ENCODE data around the gene NOVA2.

NOVA2 gene

GRCh38 chr19:45886427-45887199 is 87.1 kb downstream of the NOVA2 start:
- Histone ChIP-seq H3K27me3 (ENCODE audit: control insufficient read depth in 5 of 5, insufficient read depth in 4 of 5, low read length in 5 of 5) (no peaks in the 10 kb centered on the region), H3K4me3 (ENCODE audit: low read depth in 1 of 5, low read length in 5 of 5) (peak overlapping the region; percentile 76 to 93 (median 86)), H3K27ac (ENCODE audit: low read depth, low read length) (peak overlapping the region; percentile 92), H3K36me3 (ENCODE audit: control insufficient read depth in 5 of 5, insufficient read depth in 5 of 5, low read length in 5 of 5) (peaks cover 0 to 15% (median 3%) of the 10 kb centered on the region in 5 donors), H3K9me3 (ENCODE audit: control insufficient read depth in 5 of 5, low read length in 5 of 5) (no peaks in the 10 kb centered on the region), H3K4me1 (ENCODE audit: control insufficient read depth in 5 of 5, insufficient read depth in 5 of 5, low read length in 5 of 5) (peaks cover 3 to 44% (median 42%) of the 10 kb centered on the region in 5 donors), H3K9ac (ENCODE audit: low read length in 5 of 5) (peak overlapping the region; percentile 87 to 98 (median 93))

- no peaks in the 10 kb centered on the region for H3K27me3 ChIP-seq (ENCODE audit: control insufficient read depth in 5 of 5, insufficient read depth in 4 of 5, low read length in 5 of 5)
- peak within 1 kb of the TSS; percentile 76 to 93 (median 86) for H3K4me3 ChIP-seq (ENCODE audit: low read depth in 1 of 5, low read length in 5 of 5)
- H3K9me3 ChIP-seq (ENCODE audit: control insufficient read depth in 5 of 5, low read length in 5 of 5) = no peaks in the 10 kb centered on the region
- peak within 1 kb of the TSS; percentile 87 to 98 (median 93) for H3K9ac ChIP-seq (ENCODE audit: low read length in 5 of 5)
- peaks cover 0 to 15% (median 3%) of the 10 kb centered on the region in 5 donors for H3K36me3 ChIP-seq (ENCODE audit: control insufficient read depth in 5 of 5, insufficient read depth in 5 of 5, low read length in 5 of 5)
- peak within 1 kb of the TSS; percentile 92 for H3K27ac ChIP-seq (ENCODE audit: low read depth, low read length)
- peaks cover 3 to 44% (median 42%) of the 10 kb centered on the region in 5 donors for H3K4me1 ChIP-seq (ENCODE audit: control insufficient read depth in 5 of 5, insufficient read depth in 5 of 5, low read length in 5 of 5)
Measured at GRCh38 chr19:45885556-45886426, 87.9 kb downstream of the NOVA2 start, which contains the start of gene IRF2BP1. Gene IRF2BP1 (minus strand): TSS chr19:45886141. CDS start chr19:45885774, 367 bp downstream.

DNA sequence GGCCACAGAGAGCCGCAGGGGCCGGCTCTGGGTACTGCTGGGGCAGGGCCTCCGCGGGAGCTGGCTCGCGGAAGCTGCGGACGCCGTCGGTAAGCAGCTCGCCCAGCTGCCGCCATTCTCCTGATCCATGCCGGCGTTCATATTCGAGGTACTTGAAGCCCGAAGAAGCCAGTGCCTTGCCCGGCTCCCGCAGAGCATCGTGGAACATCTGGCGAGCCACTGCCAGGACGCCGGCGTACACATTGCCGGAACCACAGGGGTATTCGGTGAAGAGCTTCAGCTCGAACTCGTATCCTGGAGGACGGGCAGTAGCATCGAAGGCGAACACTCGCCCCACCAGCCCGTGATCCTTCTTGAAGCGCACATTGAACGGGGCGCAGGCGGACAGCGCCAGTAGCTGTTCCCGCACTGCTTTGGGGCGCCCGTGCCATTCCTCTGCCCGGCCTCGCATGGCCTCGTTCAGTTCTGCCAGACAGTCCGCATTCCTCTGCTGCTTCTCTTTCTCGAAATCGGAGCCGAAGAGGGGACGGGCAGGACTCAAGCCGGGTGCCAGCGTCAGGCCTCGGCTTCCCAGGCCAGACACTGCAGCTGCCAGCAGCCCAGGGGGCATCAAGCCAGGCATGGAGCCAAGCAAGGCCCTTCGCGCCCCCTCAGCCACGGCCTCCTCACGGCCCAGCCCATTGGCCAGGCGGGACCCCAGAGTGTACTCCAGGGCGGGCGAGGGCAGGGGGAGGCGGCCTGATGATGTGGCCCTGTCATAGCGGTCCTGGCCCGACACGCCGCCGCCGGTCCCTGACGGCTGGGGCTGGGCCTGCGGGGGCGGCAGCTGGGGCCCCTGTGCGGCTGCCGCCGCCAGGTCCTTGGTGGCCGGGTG is 88.7 kb downstream of the NOVA2 start:
- Histone ChIP-seq H3K36me3 (ENCODE audit: control insufficient read depth in 5 of 5, insufficient read depth in 5 of 5, low read length in 5 of 5) (peaks cover 0 to 10% (median 3%) of the 10 kb centered on the region in 5 donors), H3K27ac (ENCODE audit: low read depth, low read length) (peak overlapping the region; percentile 92), H3K27me3 (ENCODE audit: control insufficient read depth in 5 of 5, insufficient read depth in 4 of 5, low read length in 5 of 5) (no peaks in the 10 kb centered on the region), H3K9ac (ENCODE audit: low read length in 5 of 5) (peak overlapping the region in 4 of 5 donors; percentile 83 to 95 (median 86)), H3K9me3 (ENCODE audit: control insufficient read depth in 5 of 5, low read length in 5 of 5) (no peaks in the 10 kb centered on the region), H3K4me1 (ENCODE audit: control insufficient read depth in 5 of 5, insufficient read depth in 5 of 5, low read length in 5 of 5) (peaks cover 3 to 44% (median 42%) of the 10 kb centered on the region in 5 donors), H3K4me3 (ENCODE audit: low read depth in 1 of 5, low read length in 5 of 5) (peak overlapping the region in 4 of 5 donors; percentile 76 to 89 (median 82))

DNA sequence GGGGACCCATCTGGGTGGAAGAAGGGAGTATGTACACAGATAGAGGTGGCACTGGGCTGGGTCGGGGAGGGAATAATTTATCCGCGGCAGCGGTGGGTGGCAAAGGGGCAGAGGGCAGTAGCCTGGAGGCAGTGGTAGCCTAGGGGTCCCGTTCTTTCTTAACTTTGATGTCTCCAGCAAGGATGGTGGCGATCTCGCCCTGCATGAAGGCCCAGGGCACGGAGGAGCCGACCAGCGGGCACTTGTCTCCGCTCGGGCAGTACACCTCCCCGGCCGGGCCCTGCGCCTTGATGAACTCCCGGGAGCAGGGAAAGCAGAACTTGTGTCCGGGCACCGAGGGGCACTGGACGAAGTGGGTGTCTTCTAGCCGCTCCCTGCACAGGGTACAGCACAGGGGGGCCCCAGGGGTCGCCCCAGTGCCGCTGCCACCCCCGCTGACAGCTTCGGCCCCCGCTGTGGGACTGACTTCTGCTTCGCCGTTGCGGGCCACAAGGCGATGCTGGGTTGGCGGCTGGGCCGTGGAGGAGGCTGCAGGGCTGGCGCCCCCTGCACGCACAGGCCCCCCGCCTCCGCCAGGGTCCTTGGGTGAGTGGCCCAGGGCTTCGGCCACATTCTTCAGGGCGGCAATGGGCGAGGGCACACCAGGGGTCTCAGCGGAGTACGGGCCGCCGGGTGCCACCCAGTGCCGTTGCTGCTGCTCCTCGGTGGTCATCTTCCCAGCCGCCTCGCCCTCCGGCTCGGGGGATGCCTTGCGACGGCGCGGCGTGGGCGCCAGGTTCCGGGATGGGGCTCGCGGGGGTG is 89.6 kb downstream of the NOVA2 start:
- H3K4me3 ChIP-seq (ENCODE audit: low read depth in 1 of 5, low read length in 5 of 5) = peak overlapping the region in 1 of 5 donors; percentile 30
- no peaks in the 10 kb centered on the region for H3K27me3 ChIP-seq (ENCODE audit: control insufficient read depth in 5 of 5, insufficient read depth in 4 of 5, low read length in 5 of 5)

More for the DNA sequence above, 89.6 kb downstream of the NOVA2 start:
- Histone ChIP-seq H3K9ac (ENCODE audit: low read length in 5 of 5) (no peak overlapping the region), H3K36me3 (ENCODE audit: control insufficient read depth in 5 of 5, insufficient read depth in 5 of 5, low read length in 5 of 5) (peaks cover 0 to 10% (median 3%) of the 10 kb centered on the region in 5 donors), H3K4me1 (ENCODE audit: control insufficient read depth in 5 of 5, insufficient read depth in 5 of 5, low read length in 5 of 5) (peaks cover 3 to 44% (median 42%) of the 10 kb centered on the region in 5 donors), H3K27ac (ENCODE audit: low read depth, low read length) (no peak overlapping the region), H3K9me3 (ENCODE audit: control insufficient read depth in 5 of 5, low read length in 5 of 5) (no peaks in the 10 kb centered on the region)
